Lower lobe of right lung (tissue), 2 donors: ENCODE results near the gene PTGR2. TPM values are rescaled to one million over a fixed set of nuclear protein-coding genes. Genes with fewer than 3 reads are reported as not detected.

ENCODE experiments used
- ATAC-seq, 2 donors: fragments of 200-7000 bp; cut with Tn5 transposase; one replicate each; pipeline ENCODE4 v1.9.1; 2020 to 2022; ENCODE audit warnings: mild to moderate bottlenecking in 2 of 2, moderate library complexity in 2 of 2
- DNase-seq: peaks from one replicate; pipeline ENCODE4 v3.0.0-alpha.2; 2020
- H3K27ac ChIP-seq: fragments of 200-600 bp; one replicate; pipeline ENCODE4 v1.8.0; 2022
- H3K27me3 ChIP-seq: fragments of 200-600 bp; one replicate; pipeline ENCODE4 v1.8.0; 2022; ENCODE audit warnings: low read depth
- H3K36me3 ChIP-seq: fragments of 200-600 bp; one replicate; pipeline ENCODE4 v1.8.0; 2022; ENCODE audit warnings: mild to moderate bottlenecking
- H3K4me1 ChIP-seq: fragments of 200-600 bp; one replicate; pipeline ENCODE4 v1.8.0; 2022
- H3K4me3 ChIP-seq: fragments of 200-600 bp; one replicate; pipeline ENCODE4 v1.8.0; 2022; ENCODE audit warnings: mild to moderate bottlenecking
- H3K9me3 ChIP-seq: fragments of 200-600 bp; one replicate; pipeline ENCODE4 v1.8.0; 2022
- CTCF ChIP-seq: fragments of 200-600 bp; IDR thresholded peaks from one replicate; pipeline ENCODE4 v1.8.0; 2022; ENCODE audit warnings: antibody characterized with exemption, mild to moderate bottlenecking
- intact Hi-C: fragments of 100-400 bp; cut with DNase I; formaldehyde crosslinking; loops from one replicate; pipeline ENCODE4 v1.11.0; 2022
- total RNA-seq: library from RNA; stranded (reverse); fragmentation: NEBNext Ultra II Directional; extraction: Animal tissue kit (Norgen Biotek cat#: 25700); gene quantifications from one replicate; pipeline ENCODE4 v1.2.1, GENCODE V29; 2021
- donor health status: DM: no; HTN: yes; CAD: no; lungs with severe emphysema.

Gene PTGR2
- total RNA-seq, 1 donor from 2014 or later: 10.8 TPM

GRCh38 chr14:73924337-73924736, 72.7 kb downstream of the PTGR2 start:
- ATAC-seq: no peak
- Histone ChIP-seq H3K4me3 (no peak overlapping the region), H3K36me3 (peaks cover 97% of the 10 kb centered on the region), H3K9me3 (no peaks in the 10 kb centered on the region), H3K4me1 (no peaks in the 10 kb centered on the region), H3K27ac (no peak overlapping the region), H3K27me3 (no peaks in the 10 kb centered on the region)
- intact Hi-C loops: no loop called here
- no peak for TF ChIP-seq CTCF
- no peak for DNase-seq

Other genes starting within 250 kb of the PTGR2 start
- not detected for gene ACOT6, start 239.3 kb upstream of the PTGR2 start, total RNA-seq
- gene DNAL1, start 206.8 kb upstream of the PTGR2 start, total RNA-seq: 14.7 TPM
- 24.4 TPM for gene PNMA1, start 137.4 kb upstream of the PTGR2 start, total RNA-seq
- 41.5 TPM for gene ZNF410, start 35.0 kb downstream of the PTGR2 start, total RNA-seq
- 4.7 TPM for gene FAM161B, start 98.3 kb downstream of the PTGR2 start, total RNA-seq
- 17.0 TPM for gene COQ6, start 98.5 kb downstream of the PTGR2 start, total RNA-seq
- gene ENTPD5, start 167.5 kb downstream of the PTGR2 start, total RNA-seq: 12.1 TPM
- 7.4 TPM for gene BBOF1, start 167.5 kb downstream of the PTGR2 start, total RNA-seq
- 45.5 TPM for gene ALDH6A1, start 232.6 kb downstream of the PTGR2 start, total RNA-seq
- 7.9 TPM for gene LIN52, start 233.1 kb downstream of the PTGR2 start, total RNA-seq